MCF 10A (cell line): ENCODE data around the gene DNAH6. TPM values are rescaled to one million over a fixed set of nuclear protein-coding genes. Genes with fewer than 3 reads are reported as not detected.

Source experiments
- BruUV-seq: library from RNA; stranded (reverse); fragments of 400-500 nt; replicated peaks from 2 replicates; lab custom pipeline; 2021; lab: Mats Ljungman, UMichigan
- CTCF ChIA-PET: fragments of 300-600 bp; sonication (Branson Sonifier 250); formaldehyde crosslinking; extraction: SDS; loops from one replicate; lab custom pipeline; 2021; ENCODE audit warnings: antibody characterized with exemption, inconsistent platforms; lab: Yijun Ruan, JAX
- POLR2A ChIA-PET: fragments of 300-600, 350-650 bp; sonication (Branson Sonifier 250); formaldehyde crosslinking; extraction: SDS; loops from one replicate; lab custom pipeline; 2020; ENCODE audit warnings: antibody characterized with exemption, inconsistent platforms; lab: Yijun Ruan, JAX
- DNase-seq: peaks from one replicate; pipeline ENCODE4 v3.0.0-alpha.2; 2018; ENCODE audit not compliant: unreplicated experiment
- H3K27ac Mint-ChIP-seq: one replicate; pipeline ENCODE4 v1.8.0; 2022; ENCODE audit warnings: mild to moderate bottlenecking, low read depth, mixed read lengths; ENCODE audit not compliant: unreplicated experiment
- H3K27me3 Mint-ChIP-seq: one replicate; pipeline ENCODE4 v1.8.0; 2022; ENCODE audit warnings: mixed read lengths; ENCODE audit not compliant: insufficient read depth, unreplicated experiment
- H3K36me3 Mint-ChIP-seq: one replicate; pipeline ENCODE4 v1.8.0; 2022; ENCODE audit warnings: mild to moderate bottlenecking, moderate library complexity, mixed read lengths; ENCODE audit not compliant: insufficient read depth, unreplicated experiment
- H3K4me1 Mint-ChIP-seq: one replicate; pipeline ENCODE4 v1.8.0; 2022; ENCODE audit warnings: mixed read lengths; ENCODE audit not compliant: insufficient read depth, unreplicated experiment
- H3K4me3 Mint-ChIP-seq: one replicate; pipeline ENCODE4 v1.8.0; 2022; ENCODE audit warnings: mild to moderate bottlenecking, moderate library complexity, mixed read lengths; ENCODE audit not compliant: unreplicated experiment
- H3K9me3 Mint-ChIP-seq: one replicate; pipeline ENCODE4 v1.8.0; 2022; ENCODE audit warnings: mixed read lengths; ENCODE audit not compliant: unreplicated experiment
- intact Hi-C: fragments of 100-400 bp; cut with micrococcal nuclease; formaldehyde crosslinking; loops from 2 replicates; pipeline ENCODE4 v1.14.1; 2022
- total RNA-seq: library from RNA; stranded (reverse); gene quantifications from 2 replicates; pipeline ENCODE4 v1.2.3, GENCODE V29; 2022
- TF ChIP-seq, protein P1 (sequence below): fragments of 200-600 bp; IDR thresholded peaks from one replicate; pipeline ENCODE4 v1.8.0; 2022; ENCODE audit warnings: antibody characterized with exemption, mild to moderate bottlenecking; ENCODE audit not compliant: unreplicated experiment

Gene DNAH6
- total RNA-seq, 1 experiment from 2014 or later: 0.14 TPM

DNA sequence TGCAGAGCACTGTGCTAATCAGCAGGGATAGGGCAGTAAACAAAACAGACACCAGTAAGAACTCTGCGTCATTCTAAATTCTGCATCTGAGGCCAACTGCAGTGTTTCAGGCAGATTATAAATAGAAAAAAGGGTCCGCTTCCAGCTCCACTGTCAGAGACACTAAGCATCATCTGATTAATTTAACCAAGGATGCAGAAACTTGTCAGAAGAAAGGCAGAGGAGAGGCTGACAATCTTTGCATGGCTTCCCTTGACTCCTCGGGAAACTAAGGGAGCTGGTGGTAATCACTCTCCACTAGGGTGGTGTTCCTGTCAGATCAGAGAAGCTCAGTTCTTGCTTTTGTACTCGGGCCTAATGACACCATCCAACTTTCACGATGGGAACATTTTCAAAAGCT lies 123.5 kb downstream of the DNAH6 start:
- TF ChIP-seq, protein P1, sequence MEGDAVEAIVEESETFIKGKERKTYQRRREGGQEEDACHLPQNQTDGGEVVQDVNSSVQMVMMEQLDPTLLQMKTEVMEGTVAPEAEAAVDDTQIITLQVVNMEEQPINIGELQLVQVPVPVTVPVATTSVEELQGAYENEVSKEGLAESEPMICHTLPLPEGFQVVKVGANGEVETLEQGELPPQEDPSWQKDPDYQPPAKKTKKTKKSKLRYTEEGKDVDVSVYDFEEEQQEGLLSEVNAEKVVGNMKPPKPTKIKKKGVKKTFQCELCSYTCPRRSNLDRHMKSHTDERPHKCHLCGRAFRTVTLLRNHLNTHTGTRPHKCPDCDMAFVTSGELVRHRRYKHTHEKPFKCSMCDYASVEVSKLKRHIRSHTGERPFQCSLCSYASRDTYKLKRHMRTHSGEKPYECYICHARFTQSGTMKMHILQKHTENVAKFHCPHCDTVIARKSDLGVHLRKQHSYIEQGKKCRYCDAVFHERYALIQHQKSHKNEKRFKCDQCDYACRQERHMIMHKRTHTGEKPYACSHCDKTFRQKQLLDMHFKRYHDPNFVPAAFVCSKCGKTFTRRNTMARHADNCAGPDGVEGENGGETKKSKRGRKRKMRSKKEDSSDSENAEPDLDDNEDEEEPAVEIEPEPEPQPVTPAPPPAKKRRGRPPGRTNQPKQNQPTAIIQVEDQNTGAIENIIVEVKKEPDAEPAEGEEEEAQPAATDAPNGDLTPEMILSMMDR: no peak
- Mint-ChIP-seq H3K27ac (no peak overlapping the region), H3K36me3 (no peaks in the 10 kb centered on the region), H3K4me1 (no peaks in the 10 kb centered on the region), H3K9me3 (peaks cover 27% of the 10 kb centered on the region), H3K4me3 (no peak overlapping the region), H3K27me3 (no peaks in the 10 kb centered on the region)
- POLR2A ChIA-PET: no interaction called here
- DNase-seq: no peak
- CTCF ChIA-PET: interaction anchor here (0.9 to 1.0 kb wide), 4 partner anchors 8 to 112 kb away, joined by 3 to 4 read pairs (median 3); no protein-coding TSS in a partner anchor
- intact Hi-C loops: no loop called here
- no TSS peak for BruUV-seq

DNA sequence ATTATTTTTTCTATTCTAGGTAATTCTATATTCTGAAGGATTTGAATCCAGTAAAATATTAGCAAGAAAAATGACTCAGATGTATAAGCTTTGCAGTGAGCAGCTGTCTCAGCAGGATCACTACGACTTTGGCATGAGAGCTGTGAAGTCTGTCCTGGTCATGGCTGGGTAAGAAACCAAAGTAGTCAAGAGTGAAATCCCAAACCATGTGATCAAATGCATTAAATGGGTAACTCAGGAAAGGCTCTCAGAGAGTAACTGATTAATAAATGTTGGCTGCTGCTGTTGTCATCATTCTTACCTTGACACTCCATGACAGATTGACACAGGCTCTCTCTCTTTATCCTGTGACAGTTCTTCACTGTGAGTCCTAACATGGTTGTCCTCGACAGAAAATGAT lies 124.1 kb downstream of the DNAH6 start:
- no peaks in the 10 kb centered on the region for H3K36me3 Mint-ChIP-seq
- H3K27ac Mint-ChIP-seq: no peak overlapping the region
- ChIA-PET POLR2A (no interaction called here), CTCF (interaction anchor here (0.5 to 1.0 kb wide), 6 partner anchors 9 to 204 kb away, joined by 3 to 4 read pairs (median 3); no protein-coding TSS in a partner anchor)
- no peak overlapping the region for H3K4me3 Mint-ChIP-seq
- TF ChIP-seq, protein P1: no peak
- H3K4me1 Mint-ChIP-seq: no peaks in the 10 kb centered on the region
- BruUV-seq: no TSS peak
- H3K27me3 Mint-ChIP-seq: no peaks in the 10 kb centered on the region
- intact Hi-C loops: no loop called here
- no peak for DNase-seq
- peaks cover 27% of the 10 kb centered on the region for H3K9me3 Mint-ChIP-seq

DNA sequence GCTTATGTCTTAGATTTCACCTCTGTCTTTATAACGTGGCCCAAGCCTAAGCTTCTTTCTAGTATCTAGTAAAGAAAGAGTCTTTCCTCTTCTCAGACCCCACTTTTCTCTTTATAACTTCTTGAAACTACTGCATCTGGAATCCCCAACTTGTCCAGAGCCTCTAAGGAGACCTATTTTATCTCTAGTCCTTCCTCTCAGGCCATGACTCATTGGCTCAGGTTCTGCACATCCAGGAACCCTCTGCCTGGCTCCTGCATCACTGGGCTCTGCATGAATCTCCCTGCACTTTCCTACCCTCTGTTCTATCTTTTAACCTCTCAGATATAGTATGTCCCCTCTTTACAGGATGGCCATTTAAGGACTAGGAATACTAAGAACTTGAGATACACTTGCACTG lies 124.7 kb downstream of the DNAH6 start:
- Mint-ChIP-seq H3K4me3 (no peak overlapping the region), H3K36me3 (no peaks in the 10 kb centered on the region), H3K4me1 (no peaks in the 10 kb centered on the region), H3K27ac (no peak overlapping the region), H3K27me3 (no peaks in the 10 kb centered on the region), H3K9me3 (peaks cover 27% of the 10 kb centered on the region)
- DNase-seq: no peak
- CTCF ChIA-PET: interaction anchor here (0.5 kb wide), 1 partner anchor 204 kb away, joined by 4 read pairs; no protein-coding TSS in a partner anchor
- no TSS peak for BruUV-seq
- TF ChIP-seq, protein P1: no peak
- POLR2A ChIA-PET: no interaction called here
- intact Hi-C loops: no loop called here

DNA sequence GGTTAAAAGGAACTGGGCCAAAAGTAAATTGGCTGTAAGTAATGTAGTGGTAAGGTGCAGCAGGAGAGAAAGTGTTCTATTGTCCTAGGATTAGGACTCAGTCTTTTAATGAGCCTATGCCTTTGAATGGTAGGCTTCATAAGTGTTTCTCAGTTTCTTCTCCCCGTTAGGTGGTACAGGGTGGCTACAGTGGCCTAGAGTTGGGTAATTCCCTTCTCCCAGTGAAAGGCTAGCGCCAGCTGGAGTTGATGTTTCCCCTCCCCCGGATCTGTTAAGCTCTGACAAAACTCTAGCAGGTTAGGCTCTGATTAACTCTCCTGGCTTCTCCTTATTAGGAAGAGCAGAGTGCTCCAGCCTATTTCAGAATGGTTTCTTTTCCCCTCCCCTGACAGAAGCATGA lies 127.7 kb downstream of the DNAH6 start:
- Mint-ChIP-seq H3K4me3 (no peak overlapping the region), H3K9me3 (peaks cover 27% of the 10 kb centered on the region), H3K4me1 (no peaks in the 10 kb centered on the region), H3K27ac (no peak overlapping the region), H3K27me3 (no peaks in the 10 kb centered on the region), H3K36me3 (no peaks in the 10 kb centered on the region)
- DNase-seq: no peak
- ChIA-PET POLR2A (no interaction called here), CTCF (interaction anchor here (0.6 to 1.0 kb wide), 2 partner anchors 35 to 221 kb away, joined by 3 read pairs; no protein-coding TSS in a partner anchor)
- intact Hi-C loops: no loop called here
- TF ChIP-seq, protein P1: no peak
- no TSS peak for BruUV-seq
